Measurements from ENCODE around the gene FGF23. TPM values are rescaled to one million over a fixed set of nuclear protein-coding genes. Genes with fewer than 3 reads are reported as not detected.

The FGF23 gene
- total and polyA plus RNA-seq, 2 donors (not counting 1 experiment from before 2014, with no cell fraction given), result not detected

DNA sequence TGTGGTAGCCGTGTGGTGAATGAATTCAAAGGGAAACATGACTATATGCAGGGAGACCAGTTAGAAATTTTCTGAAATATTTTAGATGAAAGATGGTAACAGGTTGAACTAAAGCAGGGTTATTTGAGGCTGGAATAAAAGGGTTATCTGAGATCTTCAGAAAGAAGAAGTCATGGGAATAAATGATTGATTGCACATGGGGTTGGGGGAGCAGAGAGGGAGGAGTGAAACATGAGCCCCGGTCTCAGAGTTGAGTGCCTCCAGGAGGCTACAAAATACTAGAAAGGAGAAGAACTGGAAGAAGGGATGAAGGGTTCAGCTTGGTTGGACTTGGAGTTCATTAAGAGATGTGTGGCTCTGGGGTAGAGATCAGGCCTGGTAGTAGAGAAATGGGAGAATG lies 16.3 kb upstream of the FGF23 start:
- no peak overlapping the region for H3K4me3 ChIP-seq (ENCODE audit: control extremely low read depth in 1 of 5, extremely low read depth in 1 of 5, insufficient read depth in 1 of 5, low read depth in 2 of 5, low read length in 4 of 5)
- no peak for DNase-seq
- no peaks in the 10 kb centered on the region for H3K36me3 ChIP-seq (replicated peaks in 1 of 2; ENCODE audit: control extremely low read depth in 1 of 2, control insufficient read depth in 1 of 2, extremely low read depth in 1 of 2, insufficient read depth in 2 of 2, low read length in 1 of 2)
- H3K9me3 ChIP-seq (ENCODE audit: control extremely low read depth in 1 of 3, control insufficient read depth in 2 of 3, insufficient read depth in 1 of 3, low read length in 2 of 3), result no peaks in the 10 kb centered on the region
- H3K9ac ChIP-seq (ENCODE audit: low read length), result no peak overlapping the region
- H4K20me1 ChIP-seq (ENCODE audit: control insufficient read depth, insufficient read depth, low read length, poor library complexity, severe bottlenecking), result no peaks in the 10 kb centered on the region
- H3K27ac Mint-ChIP-seq, result no peak overlapping the region
- H3K27me3 ChIP-seq (replicated peaks in 1 of 4; ENCODE audit: control extremely low read depth in 1 of 4, control insufficient read depth in 3 of 4, insufficient read depth in 4 of 4, low read length in 3 of 4), result peaks cover 0 to 11% (median 5%) of the 10 kb centered on the region in 4 experiments
- TF ChIP-seq, protein P1, sequence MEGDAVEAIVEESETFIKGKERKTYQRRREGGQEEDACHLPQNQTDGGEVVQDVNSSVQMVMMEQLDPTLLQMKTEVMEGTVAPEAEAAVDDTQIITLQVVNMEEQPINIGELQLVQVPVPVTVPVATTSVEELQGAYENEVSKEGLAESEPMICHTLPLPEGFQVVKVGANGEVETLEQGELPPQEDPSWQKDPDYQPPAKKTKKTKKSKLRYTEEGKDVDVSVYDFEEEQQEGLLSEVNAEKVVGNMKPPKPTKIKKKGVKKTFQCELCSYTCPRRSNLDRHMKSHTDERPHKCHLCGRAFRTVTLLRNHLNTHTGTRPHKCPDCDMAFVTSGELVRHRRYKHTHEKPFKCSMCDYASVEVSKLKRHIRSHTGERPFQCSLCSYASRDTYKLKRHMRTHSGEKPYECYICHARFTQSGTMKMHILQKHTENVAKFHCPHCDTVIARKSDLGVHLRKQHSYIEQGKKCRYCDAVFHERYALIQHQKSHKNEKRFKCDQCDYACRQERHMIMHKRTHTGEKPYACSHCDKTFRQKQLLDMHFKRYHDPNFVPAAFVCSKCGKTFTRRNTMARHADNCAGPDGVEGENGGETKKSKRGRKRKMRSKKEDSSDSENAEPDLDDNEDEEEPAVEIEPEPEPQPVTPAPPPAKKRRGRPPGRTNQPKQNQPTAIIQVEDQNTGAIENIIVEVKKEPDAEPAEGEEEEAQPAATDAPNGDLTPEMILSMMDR (IDR thresholded peaks at IDR 0.05), result no peak
- TF ChIP-seq EZH2 (IDR thresholded peaks at IDR 0.05; ENCODE audit: borderline replicate concordance, insufficient read depth, low read depth, low read length, poor library complexity, severe bottlenecking), result no peak
- no peak for ATAC-seq (ENCODE audit: low read depth)
- H3K79me2 ChIP-seq (ENCODE audit: control insufficient read depth, insufficient read depth, low read length), result no peaks in the 10 kb centered on the region
- POLR2A ChIA-PET, result no interaction called here
- 63% methylated on average over 2 of the region's 2 CpGs for WGBS (ENCODE audit: insufficient coverage)
- no peaks in the 10 kb centered on the region for H3K9me3 Mint-ChIP-seq (ENCODE audit: insufficient read depth)
- H3K4me2 ChIP-seq (replicated peaks; ENCODE audit: low read depth, low read length, poor library complexity, severe bottlenecking), result no peak overlapping the region
- no peaks in the 10 kb centered on the region for H3K4me1 ChIP-seq (ENCODE audit: control insufficient read depth in 2 of 2, insufficient read depth in 2 of 2, low read length in 2 of 2)
- H3K4me1 Mint-ChIP-seq, result peaks cover 2% of the 10 kb centered on the region
- peaks cover 37% of the 10 kb centered on the region for H3K27me3 Mint-ChIP-seq
- intact Hi-C loops (cut with micrococcal nuclease), result no loop called here
- CTCF ChIA-PET, result no interaction called here
- H3K4me3 Mint-ChIP-seq, result no peak overlapping the region
- H2AFZ ChIP-seq (ENCODE audit: insufficient read depth, low read depth, low read length, poor library complexity, severe bottlenecking), result no peak overlapping the region
- no peak overlapping the region for H3K27ac ChIP-seq (ENCODE audit: low read length in 2 of 2)

DNA sequence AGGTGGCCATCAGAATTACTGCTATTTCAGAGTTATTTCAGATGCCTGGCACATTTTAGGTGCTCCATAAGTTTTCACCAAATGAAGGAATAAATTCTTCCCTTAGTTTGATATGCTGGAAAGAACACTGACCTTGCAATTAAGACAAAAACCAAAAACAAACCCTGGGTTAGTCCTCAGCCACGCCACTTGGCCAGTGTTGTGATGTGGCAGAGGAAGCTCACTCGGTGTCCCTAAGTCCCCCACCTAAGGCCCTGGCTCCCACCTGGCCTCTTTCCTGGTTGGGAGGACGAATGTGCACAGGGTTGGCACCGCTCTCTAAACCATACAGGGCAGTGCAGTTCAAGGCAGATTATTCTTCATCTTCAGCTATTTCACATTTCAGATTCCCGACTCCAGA lies 13.7 kb upstream of the FGF23 start:
- Histone ChIP-seq H3K9ac (ENCODE audit: low read length) (no peak overlapping the region), H3K36me3 (replicated peaks in 1 of 2; ENCODE audit: control extremely low read depth in 1 of 2, control insufficient read depth in 1 of 2, extremely low read depth in 1 of 2, insufficient read depth in 2 of 2, low read length in 1 of 2) (no peaks in the 10 kb centered on the region), H3K27me3 (replicated peaks in 1 of 4; ENCODE audit: control extremely low read depth in 1 of 4, control insufficient read depth in 3 of 4, insufficient read depth in 4 of 4, low read length in 3 of 4) (peaks cover 0 to 11% (median 5%) of the 10 kb centered on the region in 4 experiments), H3K79me2 (ENCODE audit: control insufficient read depth, insufficient read depth, low read length) (no peaks in the 10 kb centered on the region), H2AFZ (ENCODE audit: insufficient read depth, low read depth, low read length, poor library complexity, severe bottlenecking) (no peak overlapping the region), H4K20me1 (ENCODE audit: control insufficient read depth, insufficient read depth, low read length, poor library complexity, severe bottlenecking) (no peaks in the 10 kb centered on the region), H3K4me3 (ENCODE audit: control extremely low read depth in 1 of 5, extremely low read depth in 1 of 5, insufficient read depth in 1 of 5, low read depth in 2 of 5, low read length in 4 of 5) (no peak overlapping the region), H3K4me2 (replicated peaks; ENCODE audit: low read depth, low read length, poor library complexity, severe bottlenecking) (no peak overlapping the region), H3K27ac (ENCODE audit: low read length in 2 of 2) (no peak overlapping the region), H3K4me1 (ENCODE audit: control insufficient read depth in 2 of 2, insufficient read depth in 2 of 2, low read length in 2 of 2) (no peaks in the 10 kb centered on the region), H3K9me3 (ENCODE audit: control extremely low read depth in 1 of 3, control insufficient read depth in 2 of 3, insufficient read depth in 1 of 3, low read length in 2 of 3) (no peaks in the 10 kb centered on the region)
- ATAC-seq (ENCODE audit: low read depth), result no peak
- Mint-ChIP-seq H3K27me3 (peaks cover 44% of the 10 kb centered on the region), H3K4me1 (no peaks in the 10 kb centered on the region), H3K4me3 (no peak overlapping the region), H3K27ac (no peak overlapping the region), H3K9me3 (ENCODE audit: insufficient read depth) (no peaks in the 10 kb centered on the region)
- 88% methylated on average over 4 of the region's 5 CpGs for WGBS (ENCODE audit: insufficient coverage)
- DNase-seq, result no peak
- intact Hi-C loops (cut with micrococcal nuclease), result no loop called here
- TF ChIP-seq EZH2 (IDR thresholded peaks at IDR 0.05; ENCODE audit: borderline replicate concordance, insufficient read depth, low read depth, low read length, poor library complexity, severe bottlenecking), result no peak
- TF ChIP-seq, protein P1 (IDR thresholded peaks at IDR 0.05), result no peak
- ChIA-PET CTCF (no interaction called here), POLR2A (no interaction called here)

Measured in B cell (primary cell).